Smooth muscle cell (in vitro differentiated cells): Measurements from ENCODE around the gene LMTK3. TPM values are rescaled to one million over a fixed set of nuclear protein-coding genes. Genes with fewer than 3 reads are reported as not detected.
A peak's percentile ranks its signal among the peaks of the same experiment; 100 is the strongest.

Experiments
- DNase-seq: peaks from one replicate; lab custom pipeline; 2025; ENCODE audit not compliant: unreplicated experiment; lab: John Stamatoyannopoulos, UW
- H2AFZ ChIP-seq: fragments of 200-600 bp; sonication (generic); 2 replicates; pipeline ENCODE4 v1.6.0; 2016; ENCODE audit warnings: antibody characterized with exemption, low read depth, mild to moderate bottlenecking
- H3F3A ChIP-seq: fragments of 200-600 bp; sonication (generic); 2 replicates; pipeline ENCODE4 v1.6.0; 2017; ENCODE audit warnings: antibody characterized with exemption, low read depth
- H3K27ac ChIP-seq: fragments of 200-600 bp; sonication (generic); 2 replicates; pipeline ENCODE4 v1.5.1; 2016; ENCODE audit warnings: low read depth, mild to moderate bottlenecking
- H3K27me3 ChIP-seq: fragments of 200-600 bp; sonication (generic); 2 replicates; pipeline ENCODE4 v1.6.1; 2016; ENCODE audit warnings: low read depth, mild to moderate bottlenecking
- H3K36me3 ChIP-seq: fragments of 200-600 bp; sonication (generic); 2 replicates; pipeline ENCODE4 v1.5.1; 2016; ENCODE audit warnings: low read depth
- H3K4me1 ChIP-seq: fragments of 200-600 bp; sonication (generic); 2 replicates; pipeline ENCODE4 v1.5.1; 2016; ENCODE audit warnings: low read depth
- H3K4me2 ChIP-seq: fragments of 200-600 bp; sonication (generic); 2 replicates; pipeline ENCODE4 v1.6.0; 2016; ENCODE audit warnings: mild to moderate bottlenecking
- H3K4me3 ChIP-seq: fragments of 200-600 bp; sonication (generic); 2 replicates; pipeline ENCODE4 v1.5.1; 2016; ENCODE audit warnings: mild to moderate bottlenecking
- H3K79me2 ChIP-seq: fragments of 200-600 bp; sonication (generic); 2 replicates; pipeline ENCODE4 v1.6.0; 2016; ENCODE audit warnings: low read depth, mild to moderate bottlenecking
- H3K9ac ChIP-seq: fragments of 200-600 bp; sonication (generic); 2 replicates; pipeline ENCODE4 v1.6.0; 2016; ENCODE audit warnings: low read depth
- H3K9me3 ChIP-seq: fragments of 200-600 bp; sonication (generic); replicated peaks from 2 replicates; pipeline ENCODE4 v1.5.1; 2016; ENCODE audit warnings: low read depth
- H4K20me1 ChIP-seq: fragments of 200-600 bp; sonication (generic); 2 replicates; pipeline ENCODE4 v1.6.0; 2016; ENCODE audit warnings: low read depth
- WGBS: methylation state at CpG from one replicate; pipeline ENCODE4 v1.1.7; 2016; ENCODE audit warnings: low lambda C conversion rate; 5-methylcytosine and 5-hydroxymethylcytosine counted together
- polyA plus RNA-seq: library from polyadenylated mRNA; unstranded; fragments of >200 nt; fragmentation: Nextera tagmentation; extraction: Ambion mirVana; gene quantifications from 2 replicates; pipeline ENCODE4 v1.2.1, GENCODE V29; 2016
- total RNA-seq: library from RNA; depleted of rRNA; stranded (reverse); fragments of >200 nt; gene quantifications from 2 replicates; pipeline ENCODE4 v1.2.3, GENCODE V29; 2014
- TF ChIP-seq, protein P1 (sequence below): fragments of 200-600 bp; sonication (generic); IDR thresholded peaks from 2 replicates; pipeline ENCODE4 v1.5.1; 2017; ENCODE audit warnings: borderline replicate concordance, mild to moderate bottlenecking, antibody characterized with exemption; ENCODE audit not compliant: insufficient read depth, poor library complexity, severe bottlenecking

LMTK3 gene, protein sequence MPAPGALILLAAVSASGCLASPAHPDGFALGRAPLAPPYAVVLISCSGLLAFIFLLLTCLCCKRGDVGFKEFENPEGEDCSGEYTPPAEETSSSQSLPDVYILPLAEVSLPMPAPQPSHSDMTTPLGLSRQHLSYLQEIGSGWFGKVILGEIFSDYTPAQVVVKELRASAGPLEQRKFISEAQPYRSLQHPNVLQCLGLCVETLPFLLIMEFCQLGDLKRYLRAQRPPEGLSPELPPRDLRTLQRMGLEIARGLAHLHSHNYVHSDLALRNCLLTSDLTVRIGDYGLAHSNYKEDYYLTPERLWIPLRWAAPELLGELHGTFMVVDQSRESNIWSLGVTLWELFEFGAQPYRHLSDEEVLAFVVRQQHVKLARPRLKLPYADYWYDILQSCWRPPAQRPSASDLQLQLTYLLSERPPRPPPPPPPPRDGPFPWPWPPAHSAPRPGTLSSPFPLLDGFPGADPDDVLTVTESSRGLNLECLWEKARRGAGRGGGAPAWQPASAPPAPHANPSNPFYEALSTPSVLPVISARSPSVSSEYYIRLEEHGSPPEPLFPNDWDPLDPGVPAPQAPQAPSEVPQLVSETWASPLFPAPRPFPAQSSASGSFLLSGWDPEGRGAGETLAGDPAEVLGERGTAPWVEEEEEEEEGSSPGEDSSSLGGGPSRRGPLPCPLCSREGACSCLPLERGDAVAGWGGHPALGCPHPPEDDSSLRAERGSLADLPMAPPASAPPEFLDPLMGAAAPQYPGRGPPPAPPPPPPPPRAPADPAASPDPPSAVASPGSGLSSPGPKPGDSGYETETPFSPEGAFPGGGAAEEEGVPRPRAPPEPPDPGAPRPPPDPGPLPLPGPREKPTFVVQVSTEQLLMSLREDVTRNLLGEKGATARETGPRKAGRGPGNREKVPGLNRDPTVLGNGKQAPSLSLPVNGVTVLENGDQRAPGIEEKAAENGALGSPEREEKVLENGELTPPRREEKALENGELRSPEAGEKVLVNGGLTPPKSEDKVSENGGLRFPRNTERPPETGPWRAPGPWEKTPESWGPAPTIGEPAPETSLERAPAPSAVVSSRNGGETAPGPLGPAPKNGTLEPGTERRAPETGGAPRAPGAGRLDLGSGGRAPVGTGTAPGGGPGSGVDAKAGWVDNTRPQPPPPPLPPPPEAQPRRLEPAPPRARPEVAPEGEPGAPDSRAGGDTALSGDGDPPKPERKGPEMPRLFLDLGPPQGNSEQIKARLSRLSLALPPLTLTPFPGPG (N-terminal part only)
- total RNA-seq (1.1 and 3.1 TPM in 2 replicates), polyA plus RNA-seq (0.66 and 1.8 TPM in 2 replicates)

- H4K20me1 ChIP-seq = no peaks in the 10 kb centered on the region
- H3K9ac ChIP-seq = no peak within 1 kb of the TSS
- no peaks in the 10 kb centered on the region for H3K36me3 ChIP-seq
- H3K79me2 ChIP-seq = no peaks in the 10 kb centered on the region
- TF ChIP-seq, protein P1, sequence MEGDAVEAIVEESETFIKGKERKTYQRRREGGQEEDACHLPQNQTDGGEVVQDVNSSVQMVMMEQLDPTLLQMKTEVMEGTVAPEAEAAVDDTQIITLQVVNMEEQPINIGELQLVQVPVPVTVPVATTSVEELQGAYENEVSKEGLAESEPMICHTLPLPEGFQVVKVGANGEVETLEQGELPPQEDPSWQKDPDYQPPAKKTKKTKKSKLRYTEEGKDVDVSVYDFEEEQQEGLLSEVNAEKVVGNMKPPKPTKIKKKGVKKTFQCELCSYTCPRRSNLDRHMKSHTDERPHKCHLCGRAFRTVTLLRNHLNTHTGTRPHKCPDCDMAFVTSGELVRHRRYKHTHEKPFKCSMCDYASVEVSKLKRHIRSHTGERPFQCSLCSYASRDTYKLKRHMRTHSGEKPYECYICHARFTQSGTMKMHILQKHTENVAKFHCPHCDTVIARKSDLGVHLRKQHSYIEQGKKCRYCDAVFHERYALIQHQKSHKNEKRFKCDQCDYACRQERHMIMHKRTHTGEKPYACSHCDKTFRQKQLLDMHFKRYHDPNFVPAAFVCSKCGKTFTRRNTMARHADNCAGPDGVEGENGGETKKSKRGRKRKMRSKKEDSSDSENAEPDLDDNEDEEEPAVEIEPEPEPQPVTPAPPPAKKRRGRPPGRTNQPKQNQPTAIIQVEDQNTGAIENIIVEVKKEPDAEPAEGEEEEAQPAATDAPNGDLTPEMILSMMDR = no peak
- peaks cover 8% of the 10 kb centered on the region for H3K4me1 ChIP-seq
- H3F3A ChIP-seq = peaks cover 4% of the 10 kb centered on the region
- DNase-seq = no peak
- H3K27ac ChIP-seq = no peak within 1 kb of the TSS
- H2AFZ ChIP-seq = peak within 1 kb of the TSS; percentile 96
- 46% methylated on average over 20 of the region's 32 CpGs for WGBS
- H3K9me3 ChIP-seq = no peaks in the 10 kb centered on the region
- no peaks in the 10 kb centered on the region for H3K27me3 ChIP-seq
- peak within 1 kb of the TSS; percentile 55 for H3K4me3 ChIP-seq
- H3K4me2 ChIP-seq = peak within 1 kb of the TSS; percentile 93
Measured at GRCh38 chr19:48511800-48512503, at the start of gene LMTK3. LMTK3 (minus strand) TSS chr19:48511835; CDS start chr19:48511576, 259 bp downstream.

GRCh38 chr19:48561412-48561811 is 49.8 kb upstream of the LMTK3 start:
- no peak overlapping the region for H3K4me3 ChIP-seq
- H3K4me2 ChIP-seq = no peak overlapping the region
- no peak overlapping the region for H3K9ac ChIP-seq
- H3K79me2 ChIP-seq = no peaks in the 10 kb centered on the region
- no peaks in the 10 kb centered on the region for H4K20me1 ChIP-seq
- TF ChIP-seq, protein P1 = no peak
- H2AFZ ChIP-seq = no peak overlapping the region
- no peaks in the 10 kb centered on the region for H3K27me3 ChIP-seq
- no peaks in the 10 kb centered on the region for H3K9me3 ChIP-seq
- H3K4me1 ChIP-seq = no peaks in the 10 kb centered on the region
- H3K27ac ChIP-seq = no peak overlapping the region
- H3F3A ChIP-seq = peaks cover 23% of the 10 kb centered on the region
- H3K36me3 ChIP-seq = no peaks in the 10 kb centered on the region
- DNase-seq = no peak
- WGBS = 95% methylated on average over 11 of the region's 11 CpGs

GRCh38 chr19:48560095-48560530 is 48.5 kb upstream of the LMTK3 start:
- TF ChIP-seq, protein P1 = no peak
- H3K27me3 ChIP-seq = no peaks in the 10 kb centered on the region
- H2AFZ ChIP-seq = no peak overlapping the region
- H4K20me1 ChIP-seq = no peaks in the 10 kb centered on the region
- H3K36me3 ChIP-seq = no peaks in the 10 kb centered on the region
- peaks cover 30% of the 10 kb centered on the region for H3F3A ChIP-seq
- no peak for DNase-seq
- H3K9ac ChIP-seq = no peak overlapping the region
- WGBS = 90% methylated on average over 6 of the region's 6 CpGs
- no peaks in the 10 kb centered on the region for H3K9me3 ChIP-seq
- H3K4me3 ChIP-seq = no peak overlapping the region
- no peaks in the 10 kb centered on the region for H3K4me1 ChIP-seq
- H3K27ac ChIP-seq = no peak overlapping the region
- H3K79me2 ChIP-seq = no peaks in the 10 kb centered on the region
- no peak overlapping the region for H3K4me2 ChIP-seq
